Esophagus squamous epithelium (tissue), 4 donors: Measurements from ENCODE around the gene LPAR1.

Experiments
- POLR2A ChIP-seq, 4 donors: fragments of 450-650 bp; IDR thresholded peaks; one replicate each; pipeline ENCODE4 v1.6.1; 2017; ENCODE audit warnings: antibody characterized with exemption in 4 of 4, mild to moderate bottlenecking in 4 of 4, moderate library complexity in 3 of 4
- TF ChIP-seq, protein P1 (sequence below), 6 experiments: fragments of 450-650 bp in 4 of 6; fragments of 200-600 bp in 2 of 6; sonication (generic) in 2 of 6; IDR thresholded peaks; one replicate each; pipeline ENCODE4 v1.5.1; 2016 to 2019; ENCODE audit warnings: antibody characterized with exemption in 6 of 6, mild to moderate bottlenecking in 4 of 6, moderate library complexity in 4 of 6

DNA sequence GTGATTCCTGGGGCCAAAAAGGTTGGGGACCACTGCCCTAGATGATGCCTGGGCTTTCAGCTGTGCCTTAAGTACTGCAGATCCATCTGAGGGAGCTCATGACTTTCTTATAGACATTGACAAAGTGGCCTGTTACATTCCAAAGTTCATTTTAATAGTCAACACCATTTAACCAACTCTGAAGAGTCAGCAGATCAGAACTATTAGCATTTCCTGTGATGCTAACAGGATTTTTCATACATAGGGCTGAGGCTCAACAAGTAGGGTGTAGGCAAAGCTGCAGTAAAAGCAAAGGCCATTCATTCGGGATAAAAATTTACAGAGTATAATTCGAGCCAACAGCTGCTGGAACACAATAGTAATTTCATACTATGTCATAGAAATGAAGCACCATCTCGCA is 105.4 kb downstream of the LPAR1 start:
- TF ChIP-seq, protein P1, sequence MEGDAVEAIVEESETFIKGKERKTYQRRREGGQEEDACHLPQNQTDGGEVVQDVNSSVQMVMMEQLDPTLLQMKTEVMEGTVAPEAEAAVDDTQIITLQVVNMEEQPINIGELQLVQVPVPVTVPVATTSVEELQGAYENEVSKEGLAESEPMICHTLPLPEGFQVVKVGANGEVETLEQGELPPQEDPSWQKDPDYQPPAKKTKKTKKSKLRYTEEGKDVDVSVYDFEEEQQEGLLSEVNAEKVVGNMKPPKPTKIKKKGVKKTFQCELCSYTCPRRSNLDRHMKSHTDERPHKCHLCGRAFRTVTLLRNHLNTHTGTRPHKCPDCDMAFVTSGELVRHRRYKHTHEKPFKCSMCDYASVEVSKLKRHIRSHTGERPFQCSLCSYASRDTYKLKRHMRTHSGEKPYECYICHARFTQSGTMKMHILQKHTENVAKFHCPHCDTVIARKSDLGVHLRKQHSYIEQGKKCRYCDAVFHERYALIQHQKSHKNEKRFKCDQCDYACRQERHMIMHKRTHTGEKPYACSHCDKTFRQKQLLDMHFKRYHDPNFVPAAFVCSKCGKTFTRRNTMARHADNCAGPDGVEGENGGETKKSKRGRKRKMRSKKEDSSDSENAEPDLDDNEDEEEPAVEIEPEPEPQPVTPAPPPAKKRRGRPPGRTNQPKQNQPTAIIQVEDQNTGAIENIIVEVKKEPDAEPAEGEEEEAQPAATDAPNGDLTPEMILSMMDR (IDR thresholded peaks at IDR 0.05): no peak
- no peak for TF ChIP-seq POLR2A (IDR thresholded peaks at IDR 0.05)
